Stimulated activated CD8-positive, alpha-beta memory T cell treated with anti-CD3 and anti-CD28 coated beads, Interleukin-4, amount 100 ng/mL, for 4 hours (primary cell): ENCODE results near the gene PRPF4.
"Not testable (repeated sequence)": the region's sequence is repeated elsewhere in the genome, so short reads cannot be mapped to it uniquely, and the experiment has no call there.

Experiments used
- DNase-seq, 2 donors: peaks; one replicate each; pipeline ENCODE4 v3.0.0-alpha.2; 2020; ENCODE audit warnings: low read depth in 2 of 2, low spot score in 1 of 2

Gene PRPF4

DNA sequence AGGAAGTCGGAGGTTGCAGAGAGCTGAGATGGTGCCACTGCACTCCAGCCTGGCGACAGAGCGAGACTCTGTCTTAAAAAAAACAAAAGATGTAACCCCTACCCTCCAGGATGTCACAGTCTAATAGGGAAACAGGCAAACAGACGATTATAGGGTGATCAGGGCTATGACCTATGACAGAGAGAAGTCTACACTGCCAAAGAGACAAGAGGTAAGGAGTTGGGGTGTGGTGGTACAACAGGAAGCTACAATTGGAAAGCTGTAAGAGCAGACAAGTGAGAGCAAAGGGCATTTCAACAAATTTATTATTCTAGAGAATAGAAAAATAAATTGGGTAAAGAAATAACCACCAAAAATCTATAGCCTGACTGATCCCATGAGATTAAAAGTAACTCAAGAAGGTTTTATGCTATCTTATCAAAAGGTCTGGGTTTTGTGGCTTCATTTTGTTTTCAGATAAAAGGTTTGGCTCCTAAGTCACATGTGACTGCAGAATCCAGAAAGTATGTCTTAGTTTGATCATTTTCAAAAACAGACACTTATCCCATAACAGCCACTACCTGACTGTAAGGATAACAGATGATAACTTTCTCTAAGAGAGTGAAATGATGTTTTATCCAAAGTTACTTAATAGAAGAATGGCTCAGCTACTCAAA, 7.4 kb upstream of the PRPF4 start:
- no peak for DNase-seq

DNA sequence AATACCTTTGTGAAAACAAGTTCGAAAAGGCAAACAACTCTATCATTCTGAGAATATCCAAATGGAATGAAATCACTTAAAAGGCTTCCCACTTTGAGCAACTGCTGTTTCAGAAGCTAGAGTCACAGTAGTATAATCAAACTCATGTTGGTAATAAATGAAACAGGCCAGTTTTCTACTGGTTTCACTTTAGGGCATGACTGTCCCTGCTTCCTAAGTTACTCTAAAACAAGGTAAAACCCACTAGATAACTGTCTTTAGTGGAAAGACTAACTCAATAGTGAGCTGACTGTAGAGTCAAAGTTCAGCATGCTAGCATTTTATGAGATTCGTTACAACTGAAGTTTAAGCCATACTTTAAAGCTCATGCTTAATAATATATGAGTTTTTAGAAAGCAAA, 6.1 kb upstream of the PRPF4 start:
- DNase-seq = no peak

DNA sequence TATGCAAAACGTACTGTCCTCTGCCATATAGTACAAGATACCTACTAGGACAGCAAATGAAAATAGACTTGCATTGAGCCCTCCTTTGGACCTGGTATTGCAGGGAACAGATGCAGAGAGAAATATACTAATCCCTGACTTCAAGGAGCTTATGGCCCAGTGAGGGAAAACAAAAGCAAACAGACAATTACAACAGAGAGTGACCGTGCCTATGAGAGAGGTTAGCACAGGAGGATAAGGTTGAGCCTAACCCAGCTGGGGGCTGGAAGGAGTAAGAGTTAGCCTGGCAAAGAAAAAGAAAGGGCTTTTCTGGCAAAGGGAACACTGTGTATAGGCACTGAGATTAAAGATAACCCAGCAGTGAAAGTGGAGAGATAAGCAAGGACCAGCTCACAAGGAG, 5.6 kb upstream of the PRPF4 start:
- DNase-seq = no peak

DNA sequence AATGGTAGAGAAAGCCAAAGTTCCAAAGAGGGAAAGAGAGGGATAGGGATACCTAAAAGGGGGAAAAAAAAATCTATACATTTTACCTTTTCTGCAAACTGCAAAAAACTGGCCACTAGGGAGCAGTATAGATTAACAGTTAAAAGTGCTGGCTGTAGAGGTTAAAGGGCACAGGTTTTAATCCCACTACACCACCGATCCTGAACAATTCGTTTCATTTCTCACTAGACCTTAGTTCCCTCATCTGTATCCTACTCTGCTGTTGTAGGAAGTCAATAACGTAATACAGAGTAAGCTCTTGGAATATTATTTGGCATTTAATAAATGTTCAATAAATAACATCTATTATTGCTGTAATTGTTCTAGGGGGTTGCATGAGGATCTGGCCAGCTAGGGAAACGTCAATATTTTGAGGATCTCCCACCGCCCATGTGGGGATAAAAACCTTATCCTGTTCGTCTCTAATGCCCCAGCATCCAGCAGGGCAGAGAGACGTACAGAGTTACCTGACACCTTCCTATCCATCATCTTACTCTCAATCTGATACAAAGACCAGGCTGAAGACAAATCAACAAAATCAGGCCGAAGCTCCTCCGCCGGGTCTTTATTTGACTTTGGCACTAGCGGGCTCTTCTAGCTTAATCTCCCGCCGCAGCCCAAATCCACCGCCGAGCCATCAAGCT, 843 bp upstream of the PRPF4 start:
- no peak for DNase-seq

DNA sequence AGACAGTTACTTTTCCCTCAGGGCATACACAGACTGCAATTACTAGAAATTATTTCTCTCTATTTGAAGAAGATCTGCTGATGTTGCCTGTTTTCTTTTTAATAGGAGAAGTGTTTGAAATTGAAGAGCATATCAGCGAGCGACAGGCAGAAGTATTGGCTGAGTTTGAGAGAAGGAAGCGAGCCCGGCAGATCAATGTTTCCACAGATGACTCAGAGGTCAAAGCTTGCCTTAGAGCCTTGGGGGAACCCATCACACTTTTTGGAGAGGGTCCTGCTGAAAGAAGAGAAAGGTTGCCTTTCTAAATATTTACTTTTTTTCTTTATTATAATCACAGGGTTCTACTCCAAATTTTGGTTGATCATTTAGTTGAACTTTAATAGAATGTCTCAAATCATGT, 3.4 kb downstream of the PRPF4 start:
- DNase-seq = no peak

DNA sequence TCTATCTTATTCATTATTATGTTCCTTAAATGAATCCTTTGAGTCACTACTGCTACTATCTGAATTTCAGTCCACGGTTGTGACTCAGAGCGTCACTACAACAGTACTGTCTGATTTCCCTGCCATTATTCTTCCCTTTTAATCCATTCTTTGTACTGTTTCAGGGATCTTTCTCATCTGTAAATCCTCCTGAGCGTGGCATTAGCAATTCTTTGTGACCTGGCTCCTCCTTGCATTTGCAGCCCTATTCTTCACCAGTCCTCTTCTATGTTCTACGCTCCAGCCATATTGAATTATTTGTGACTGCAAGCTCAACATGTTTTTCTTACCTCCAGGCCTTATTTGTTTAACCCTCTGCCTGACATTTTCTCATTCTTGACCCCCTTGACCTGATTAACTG, 5.9 kb downstream of the PRPF4 start:
- DNase-seq = no peak

DNA sequence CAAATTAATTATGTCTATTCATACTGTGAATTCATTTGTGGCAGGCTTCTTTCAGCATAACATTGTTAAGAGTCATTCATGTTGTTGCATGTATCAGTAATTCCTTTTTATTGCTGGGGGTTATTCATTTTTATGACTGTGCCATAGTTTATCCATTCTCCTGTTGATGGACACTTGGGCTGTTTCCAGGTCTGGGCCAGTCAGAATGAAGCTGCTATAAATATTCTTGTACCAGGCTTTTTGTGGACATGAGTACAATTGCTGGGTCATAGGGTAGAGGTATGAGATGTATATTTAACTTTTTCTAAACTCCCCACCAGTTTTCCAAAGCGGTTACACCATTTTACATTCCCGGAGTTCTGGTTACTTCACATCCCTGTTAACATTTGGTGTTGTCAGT, 13.6 kb downstream of the PRPF4 start:
- DNase-seq = no peak

DNA sequence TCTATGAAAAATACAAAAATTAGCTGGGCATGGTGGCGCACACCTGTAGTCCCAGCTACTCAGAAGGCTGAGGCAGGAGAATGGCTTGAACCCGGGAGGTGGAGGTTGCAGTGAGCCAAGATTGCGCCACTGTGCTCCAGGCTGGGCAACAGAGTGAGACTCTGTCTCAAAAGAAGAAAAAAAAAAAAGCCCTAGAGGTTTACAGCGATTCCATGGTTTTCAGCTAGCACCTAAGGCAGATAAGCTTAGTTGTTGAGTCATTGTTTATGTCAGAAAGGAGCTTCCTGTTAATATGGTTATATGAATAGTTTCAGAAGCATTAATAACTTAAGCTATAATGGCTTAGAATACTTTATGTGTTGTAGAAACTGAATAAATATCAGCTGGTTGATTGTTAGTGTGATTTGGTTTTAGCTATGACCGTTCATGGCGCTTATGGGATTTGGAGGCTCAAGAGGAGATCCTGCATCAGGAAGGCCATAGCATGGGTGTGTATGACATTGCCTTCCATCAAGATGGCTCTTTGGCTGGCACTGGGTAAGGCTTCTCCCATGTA, 14.7 kb downstream of the PRPF4 start:
- no peak for DNase-seq

DNA sequence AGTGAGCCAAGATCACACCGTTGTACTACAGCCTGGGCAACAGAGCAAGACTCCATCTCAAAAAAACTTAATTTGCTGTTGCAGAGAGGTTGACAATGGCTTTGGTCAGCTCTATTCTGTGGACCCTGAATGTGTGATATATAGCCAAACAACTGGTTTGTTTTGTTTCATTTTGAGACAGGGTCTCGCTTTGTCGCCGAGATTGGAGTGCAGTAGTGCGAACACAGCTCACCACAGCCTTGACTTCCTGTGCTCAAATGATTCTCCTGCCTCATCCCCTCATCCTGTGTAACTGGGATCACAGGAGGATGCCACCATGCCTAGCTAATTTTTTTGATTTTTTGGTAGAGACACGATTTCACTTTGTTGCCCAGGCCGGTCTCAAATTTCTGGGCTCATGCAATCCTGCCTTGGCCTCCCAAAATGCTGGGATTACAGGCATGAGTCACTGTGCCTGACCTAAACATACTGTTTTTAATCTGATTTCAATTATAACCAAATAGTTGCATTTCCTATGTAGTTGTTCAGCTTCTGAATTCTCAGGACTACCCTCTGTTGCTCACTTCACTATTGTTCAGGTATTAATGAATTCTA, 17.9 kb downstream of the PRPF4 start:
- no peak for DNase-seq

DNA sequence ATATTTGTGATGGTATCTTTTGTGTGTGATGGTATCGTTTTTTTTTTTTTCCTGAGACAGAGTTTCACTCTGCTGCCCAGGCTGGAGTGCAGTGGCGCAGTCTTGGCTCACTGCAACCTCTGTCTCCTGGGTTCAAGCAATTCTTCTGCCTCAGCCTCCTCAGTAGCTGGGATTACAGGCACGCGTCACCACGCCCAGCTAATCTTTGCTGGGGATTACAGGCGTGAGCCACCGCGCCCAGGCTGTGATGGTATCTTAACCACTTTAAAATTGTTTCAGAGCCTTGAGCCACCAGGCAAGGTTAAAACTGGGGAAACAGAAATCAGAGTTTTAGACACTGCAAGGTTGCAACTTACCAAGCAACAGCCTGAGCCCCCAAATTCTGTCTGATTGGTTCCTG, 20.8 kb downstream of the PRPF4 start:
- not testable (repeated sequence) for DNase-seq

DNA sequence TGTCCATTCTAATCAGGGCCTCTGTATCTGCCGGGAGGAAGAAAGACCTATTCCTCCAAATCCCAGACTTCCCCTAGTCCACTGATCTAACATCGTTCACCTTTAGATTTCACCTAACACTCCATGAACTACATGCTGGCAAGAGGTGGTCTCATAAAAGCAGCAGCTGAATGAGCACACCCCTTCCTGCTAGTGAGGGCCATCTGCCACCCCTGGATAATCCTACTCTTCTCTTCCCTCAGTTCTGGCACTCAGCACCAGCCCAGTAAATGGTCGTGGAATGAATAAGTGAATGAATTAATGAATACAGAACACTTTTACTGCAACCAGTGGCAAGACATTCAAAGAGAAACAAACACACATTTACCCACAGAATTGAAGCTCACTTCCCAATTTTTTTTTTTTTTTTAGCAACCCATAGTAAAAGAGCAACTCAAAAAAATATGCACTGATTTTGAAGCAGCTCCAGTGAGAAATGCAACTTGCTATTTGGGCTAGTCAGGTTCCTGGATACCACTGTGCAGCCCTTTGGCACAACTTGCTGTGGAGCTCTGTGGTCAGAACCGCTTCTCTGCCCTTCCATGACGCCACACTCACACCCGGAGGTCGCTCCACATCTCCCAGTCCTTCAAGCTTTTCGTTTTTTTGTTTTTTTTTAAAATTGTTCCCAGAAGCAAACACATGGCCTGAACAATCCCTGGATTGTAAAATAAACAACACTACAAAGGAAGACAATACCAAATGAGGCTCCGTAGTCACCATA, 21.5 kb downstream of the PRPF4 start:
- DNase-seq = no peak

DNA sequence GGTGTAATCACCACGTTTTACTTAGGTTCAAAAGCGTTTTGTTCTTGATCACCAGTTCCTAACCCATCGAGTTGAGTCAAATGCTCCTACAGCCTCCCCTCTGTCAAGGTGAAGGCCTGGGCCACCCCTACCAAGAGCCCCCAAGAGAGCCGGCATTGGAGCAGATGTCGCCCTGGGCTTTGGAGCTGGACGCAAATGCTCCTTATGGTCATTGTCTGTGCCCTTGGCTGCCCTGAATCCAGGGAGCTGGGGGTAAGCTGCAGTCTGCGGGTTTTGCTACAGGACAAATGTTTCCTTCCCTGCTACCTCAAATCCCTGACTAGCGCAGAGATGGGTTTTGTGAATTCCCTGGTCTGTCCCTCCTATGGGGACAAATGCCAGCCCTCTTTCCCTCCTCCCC, 22.9 kb downstream of the PRPF4 start:
- no peak for DNase-seq

DNA sequence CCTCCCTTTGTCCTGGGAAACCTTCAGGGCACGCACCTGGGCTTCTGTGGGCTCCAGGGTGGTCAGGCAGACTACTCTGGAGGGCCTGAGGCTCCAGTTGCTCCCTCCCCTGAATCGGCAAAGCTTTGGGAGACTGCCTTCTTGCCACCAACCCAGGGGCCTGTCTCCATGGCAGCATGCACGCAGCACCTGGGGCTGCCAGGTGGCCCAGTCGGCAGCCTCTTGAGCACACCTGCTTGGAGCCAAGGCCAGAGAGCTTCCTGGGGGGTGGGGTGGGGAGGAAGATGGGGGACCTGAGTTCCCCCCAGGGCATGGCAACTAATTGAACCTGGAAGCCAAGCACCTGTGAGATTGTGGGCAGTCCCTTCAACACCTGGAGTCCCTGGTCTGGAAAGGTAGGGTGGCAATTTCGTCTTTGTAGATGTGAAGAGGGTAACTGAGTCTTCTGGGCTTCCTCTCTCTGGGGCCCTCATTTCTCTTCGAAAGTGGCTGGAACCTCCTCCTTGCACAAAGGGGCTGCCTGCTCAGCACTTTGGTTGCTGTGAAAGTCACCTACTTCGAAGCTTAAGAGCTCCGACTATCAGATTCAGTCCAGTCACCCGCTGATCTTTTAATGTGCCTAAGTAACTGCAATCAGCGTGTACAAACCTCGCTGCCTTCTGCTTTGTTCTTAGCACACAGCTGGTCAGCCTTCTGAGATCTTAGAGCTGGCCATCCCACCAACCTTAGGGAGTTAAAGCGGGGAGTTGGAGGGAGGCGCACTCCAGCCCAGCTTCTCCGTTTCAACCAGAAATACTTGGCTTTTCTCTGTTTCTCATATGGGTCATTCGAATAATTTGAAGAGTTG, 23.7 kb downstream of the PRPF4 start:
- no peak for DNase-seq

DNA sequence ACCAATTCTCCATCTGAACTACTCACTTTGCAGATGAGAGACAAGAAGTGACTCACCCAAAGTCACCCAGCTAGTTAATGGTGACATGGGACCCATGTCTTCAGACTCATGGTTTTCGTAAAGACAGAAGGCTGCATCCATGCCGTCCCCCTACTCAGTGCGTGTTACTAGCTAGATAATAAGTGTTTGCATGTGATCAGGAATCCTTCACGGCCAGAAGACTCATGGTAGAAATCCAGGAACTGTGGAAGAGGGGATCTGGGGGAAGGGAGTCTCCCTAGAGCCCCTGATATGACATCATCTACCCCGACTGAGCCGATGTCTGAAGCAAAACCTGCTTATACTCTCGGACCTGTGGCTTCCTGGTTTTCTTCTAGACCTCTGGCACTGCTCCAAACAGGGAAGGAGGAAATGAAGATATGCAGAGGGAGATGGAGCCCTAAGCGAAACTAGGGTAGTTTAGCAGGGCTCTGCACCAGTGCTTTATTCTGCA, 24.4 kb downstream of the PRPF4 start:
- no peak for DNase-seq

DNA sequence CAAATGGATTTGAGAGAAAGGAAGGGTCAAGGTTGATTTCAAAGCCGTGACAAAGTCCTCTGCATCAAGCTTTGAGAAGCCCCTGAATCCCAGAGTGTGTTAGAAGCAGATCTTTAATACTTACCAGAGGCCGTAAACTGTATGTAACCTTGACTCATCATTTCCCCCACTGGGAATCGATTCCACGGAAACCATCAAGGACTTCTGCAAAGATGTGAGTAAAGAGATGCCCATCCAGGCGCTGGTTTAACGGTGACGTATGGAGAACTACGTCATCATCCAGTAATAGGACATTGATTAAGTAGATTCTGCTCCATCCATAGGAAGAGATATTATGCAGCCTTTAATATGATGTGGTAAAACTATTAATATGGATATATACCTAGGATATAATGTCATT, 26.1 kb downstream of the PRPF4 start:
- no peak for DNase-seq

DNA sequence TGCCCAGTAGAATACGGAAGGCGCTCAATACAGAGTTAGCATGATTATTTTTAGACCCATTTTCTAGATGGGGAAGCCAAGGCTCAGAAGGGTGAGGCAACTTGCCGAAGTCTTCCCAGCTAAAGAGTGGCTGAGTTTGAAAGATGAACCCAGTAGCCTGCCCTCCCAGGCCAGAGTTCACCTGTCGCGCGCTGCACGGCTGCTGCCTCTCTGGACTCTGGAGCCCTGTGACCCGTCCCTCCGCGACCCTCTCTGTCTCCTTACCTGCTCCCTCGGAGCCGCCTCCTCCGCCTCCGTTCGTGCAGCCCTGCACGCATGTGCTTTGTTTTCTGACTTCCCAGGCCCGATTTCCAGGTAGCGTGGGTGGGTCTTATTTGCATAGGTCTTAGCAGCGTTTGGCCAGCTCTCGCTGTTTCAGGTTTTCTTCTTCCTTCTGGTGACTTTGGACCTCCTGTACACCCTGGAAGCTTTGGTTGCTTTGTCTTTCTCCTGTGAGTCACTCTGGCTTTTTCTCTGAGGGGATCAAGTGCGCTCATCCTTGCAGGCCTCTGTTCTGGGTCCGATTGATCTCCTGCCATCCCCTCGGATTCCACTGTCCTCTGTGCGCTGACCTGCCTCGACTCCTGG, 27.4 kb downstream of the PRPF4 start, which contains the start of gene RNF183:
TSS of gene RNF183 (minus strand) at position 585 of the 627 bp plus-strand sequence. CDS start 5,192 bp downstream, outside the sequence.
- no peak for DNase-seq

DNA sequence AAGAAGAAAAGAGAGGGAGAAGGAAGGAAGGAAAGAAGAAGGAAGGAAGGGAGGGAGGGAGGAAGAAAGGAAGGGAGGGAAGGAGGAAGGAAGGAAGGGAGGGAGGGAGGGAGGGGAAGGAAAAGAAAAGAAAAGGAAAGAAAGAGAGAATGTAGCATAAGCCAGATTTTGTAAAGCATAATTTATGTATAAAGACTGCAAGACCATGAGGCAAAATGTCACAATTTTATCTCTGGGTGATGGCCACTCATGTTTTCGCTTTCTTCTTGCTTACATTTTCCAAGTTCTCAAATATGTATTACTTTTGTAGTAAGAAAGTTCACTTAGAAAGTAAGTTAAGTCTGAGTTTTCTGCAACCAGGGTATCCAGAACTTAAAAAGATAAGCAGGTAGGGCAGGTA, 31.1 kb downstream of the PRPF4 start:
- DNase-seq = no peak

DNA sequence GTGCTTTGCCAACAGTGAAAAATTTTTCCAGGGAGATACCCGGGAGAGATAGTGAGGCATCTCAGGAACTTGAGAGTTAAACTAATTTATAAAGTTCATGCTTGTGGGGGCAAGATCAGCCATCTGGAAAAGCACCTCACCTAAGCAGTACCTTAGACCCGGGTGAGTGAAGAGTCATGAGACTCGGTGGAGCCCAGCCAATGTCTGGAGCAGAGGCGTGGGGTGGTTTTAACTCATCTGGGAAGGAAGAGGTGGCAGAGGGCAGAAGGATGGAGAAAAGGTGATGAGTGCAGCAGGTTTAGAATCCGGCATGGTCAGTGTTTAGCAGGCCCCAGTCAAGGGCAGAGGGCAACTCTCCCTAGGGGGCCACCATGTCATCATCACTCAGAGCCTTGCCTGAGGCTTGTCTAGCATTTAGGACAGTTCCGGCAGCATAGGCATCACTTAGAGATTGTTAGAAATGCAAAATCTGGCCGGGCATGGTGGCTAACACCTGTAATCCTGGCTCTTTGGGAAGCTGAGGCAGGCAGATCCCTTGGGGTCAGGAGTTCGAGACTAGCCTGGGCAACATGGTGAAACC, 32.0 kb downstream of the PRPF4 start:
- DNase-seq = no peak

DNA sequence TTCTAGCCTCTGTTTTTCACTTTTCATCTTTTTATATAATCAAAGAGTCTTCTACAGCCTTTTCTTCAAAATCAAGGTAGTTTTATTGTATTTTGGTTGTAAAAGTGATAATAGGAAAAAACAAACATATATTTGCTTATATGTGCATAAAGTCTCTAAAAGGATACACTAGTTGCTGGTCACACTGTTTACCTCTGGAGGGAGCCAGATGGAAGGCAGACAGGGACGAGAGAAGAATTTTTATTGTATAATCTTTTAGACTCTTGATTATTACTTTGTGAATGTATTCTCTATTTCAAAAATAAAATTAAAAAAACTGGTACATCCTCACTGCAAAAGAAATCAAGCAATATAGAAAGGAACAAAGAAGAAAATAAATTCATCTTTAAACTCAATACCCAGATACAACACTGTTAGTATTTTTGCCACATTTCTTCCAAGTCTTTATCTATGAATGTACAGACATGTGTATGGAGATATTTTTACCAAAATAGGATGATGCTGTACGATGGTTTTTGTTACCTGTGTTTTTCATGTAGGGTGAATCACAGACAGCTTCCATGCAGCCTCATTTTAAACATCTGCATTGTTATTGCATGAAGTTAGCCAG, 33.9 kb downstream of the PRPF4 start:
- DNase-seq = no peak
